ENCODE data around the gene RAMP3.

DNA sequence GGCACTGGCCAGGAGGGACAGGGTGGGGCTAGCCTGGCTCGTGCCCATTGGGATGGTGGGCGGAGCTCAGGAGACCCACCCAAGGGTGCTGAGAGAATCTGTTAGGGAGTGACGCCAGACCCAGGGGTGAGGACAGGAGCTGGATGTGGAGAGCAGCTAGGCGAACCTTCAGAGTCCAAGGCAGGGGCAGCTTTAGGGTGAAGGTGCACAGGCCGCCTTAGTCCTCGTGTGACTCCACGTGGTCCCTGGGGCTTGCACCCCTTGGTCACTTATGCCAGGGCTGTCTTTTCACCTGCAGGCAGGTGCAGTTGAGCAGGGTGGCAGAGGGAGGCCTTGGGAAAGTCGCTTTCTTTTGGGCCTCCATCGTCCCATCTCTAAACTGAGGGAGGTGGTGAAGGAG is 4.3 kb downstream of the RAMP3 start:
- no peak for TF ChIP-seq JUND (IDR thresholded peaks at IDR 0.05; ENCODE audit: borderline replicate concordance, low read depth, low read length)
- no peak for TF ChIP-seq JUND (tag; IDR thresholded peaks at IDR 0.05; ENCODE audit: borderline replicate concordance, low read depth, low read length)
- TF ChIP-seq, protein P1, sequence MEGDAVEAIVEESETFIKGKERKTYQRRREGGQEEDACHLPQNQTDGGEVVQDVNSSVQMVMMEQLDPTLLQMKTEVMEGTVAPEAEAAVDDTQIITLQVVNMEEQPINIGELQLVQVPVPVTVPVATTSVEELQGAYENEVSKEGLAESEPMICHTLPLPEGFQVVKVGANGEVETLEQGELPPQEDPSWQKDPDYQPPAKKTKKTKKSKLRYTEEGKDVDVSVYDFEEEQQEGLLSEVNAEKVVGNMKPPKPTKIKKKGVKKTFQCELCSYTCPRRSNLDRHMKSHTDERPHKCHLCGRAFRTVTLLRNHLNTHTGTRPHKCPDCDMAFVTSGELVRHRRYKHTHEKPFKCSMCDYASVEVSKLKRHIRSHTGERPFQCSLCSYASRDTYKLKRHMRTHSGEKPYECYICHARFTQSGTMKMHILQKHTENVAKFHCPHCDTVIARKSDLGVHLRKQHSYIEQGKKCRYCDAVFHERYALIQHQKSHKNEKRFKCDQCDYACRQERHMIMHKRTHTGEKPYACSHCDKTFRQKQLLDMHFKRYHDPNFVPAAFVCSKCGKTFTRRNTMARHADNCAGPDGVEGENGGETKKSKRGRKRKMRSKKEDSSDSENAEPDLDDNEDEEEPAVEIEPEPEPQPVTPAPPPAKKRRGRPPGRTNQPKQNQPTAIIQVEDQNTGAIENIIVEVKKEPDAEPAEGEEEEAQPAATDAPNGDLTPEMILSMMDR (IDR thresholded peaks at IDR 0.05 in 2 of 3, conservative IDR thresholded peaks at IDR 0.05 in 1 of 3; ENCODE audit: insufficient read depth in 2 of 3, low read depth in 1 of 3, low read length in 3 of 3), result no peak
- TF ChIP-seq SP1 (CRISPR knock-in tag; IDR thresholded peaks at IDR 0.05), result no peak
- TF ChIP-seq NCOA1 (IDR thresholded peaks at IDR 0.05; ENCODE audit: low read depth), result no peak
- TF ChIP-seq ZKSCAN8 (CRISPR knock-in tag; IDR thresholded peaks at IDR 0.05), result no peak
- no peak for TF ChIP-seq ELF4 (CRISPR knock-in tag; IDR thresholded peaks at IDR 0.05)
